Measurements from ENCODE around the gene NCF4. TPM values are rescaled to one million over a fixed set of nuclear protein-coding genes. Genes with fewer than 3 reads are reported as not detected.
A peak's percentile ranks its signal among the peaks of the same experiment; 100 is the strongest.

The NCF4 gene
- total and polyA plus RNA-seq, 12 donors: 1.1 to 18.9 (median 3.6) TPM

- WGBS, 2 donors: 35% methylated on average over 8 of the region's 8 CpGs
- Histone ChIP-seq H3K27ac (no peak overlapping the region), H3K4me3 (no peak overlapping the region), H3K4me1 (peaks cover 4 to 15% (median 12%) of the 10 kb centered on the region in 9 donors), H3K9me3 (no peaks in the 10 kb centered on the region), H3K27me3 (peaks cover 37 to 95% (median 83%) of the 10 kb centered on the region in 7 donors), H3K36me3 (no peaks in the 10 kb centered on the region)
- no peak for DNase-seq
- TF ChIP-seq CTCF (IDR thresholded peaks at IDR 0.05): no peak
- no peak for ATAC-seq
- intact Hi-C loops (cut with DNase I): no loop called here
Measured at GRCh38 chr22:36815558-36816338, 45.1 kb upstream of the NCF4 start.

- Histone ChIP-seq H3K36me3 (no peaks in the 10 kb centered on the region), H3K27ac (no peak overlapping the region), H3K4me1 (peaks cover 4 to 15% (median 12%) of the 10 kb centered on the region in 9 donors), H3K27me3 (peaks cover 37 to 99% (median 88%) of the 10 kb centered on the region in 7 donors), H3K9me3 (no peaks in the 10 kb centered on the region), H3K4me3 (peak overlapping the region in 8 of 10 donors; percentile 4 to 46 (median 38))
- no peak for DNase-seq
- 2 to 3% methylated on average over 12 of the region's 12 CpGs for WGBS, 2 donors
- TF ChIP-seq CTCF (IDR thresholded peaks at IDR 0.05): no peak
- no peak for ATAC-seq
- intact Hi-C loops (cut with DNase I): no loop called here
Measured at GRCh38 chr22:36816339-36816635, 44.5 kb upstream of the NCF4 start.

DNA sequence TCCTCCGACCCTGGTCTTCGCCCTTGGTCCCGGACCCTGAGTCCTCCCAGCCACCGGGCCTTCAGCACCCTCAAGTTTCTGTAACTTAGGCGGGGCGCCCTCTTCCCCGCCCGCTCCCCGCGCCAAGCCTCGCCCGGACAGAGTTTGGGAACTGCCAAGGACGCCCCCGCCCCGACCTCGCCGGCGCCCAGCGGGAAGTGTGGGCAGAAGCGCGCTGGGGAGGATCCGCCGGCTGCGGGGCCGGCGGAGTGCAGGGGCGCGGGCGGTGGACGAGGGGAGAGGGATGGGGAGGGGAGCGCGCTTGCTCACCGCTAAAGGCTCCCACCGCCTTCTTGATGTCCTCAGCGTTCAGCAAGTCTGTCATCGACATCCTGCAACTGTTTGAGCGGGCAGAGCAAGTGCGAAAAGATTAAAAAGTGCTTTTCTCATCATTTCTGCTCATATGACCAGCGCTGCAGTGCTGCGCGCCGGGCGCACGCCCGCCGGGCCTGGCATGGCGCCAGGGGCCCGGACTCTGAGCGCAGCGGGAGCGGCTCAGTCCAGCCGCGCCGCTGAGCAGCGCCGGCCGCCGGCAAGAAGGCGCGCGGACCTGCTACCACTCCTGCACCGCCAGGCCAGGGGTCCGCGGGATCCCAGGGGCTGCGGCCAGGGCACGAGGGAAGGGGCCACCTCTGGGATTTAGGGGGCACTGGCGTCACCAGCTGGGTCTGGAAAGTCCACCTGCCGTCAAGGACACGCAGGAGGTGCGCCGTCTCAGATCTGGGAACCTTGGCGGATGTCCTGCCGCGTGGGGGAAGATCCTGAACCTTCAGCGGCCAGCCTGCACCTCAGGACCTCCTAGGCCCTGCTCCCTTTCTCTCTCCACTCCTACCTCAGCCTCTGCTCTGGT, 43.9 kb upstream of the NCF4 start, which contains the start of gene PVALB:
TSS of gene PVALB (minus strand) at position 400 of the 889 bp plus-strand sequence. CDS start at position 370, 30 bp downstream.
- Histone ChIP-seq H3K4me1 (peaks cover 4 to 15% (median 12%) of the 10 kb centered on the region in 9 donors), H3K36me3 (no peaks in the 10 kb centered on the region), H3K27me3 (peaks cover 37 to 98% (median 87%) of the 10 kb centered on the region in 7 donors), H3K4me3 (peak within 1 kb of the TSS in 9 of 10 donors; percentile 4 to 46 (median 37)), H3K9me3 (no peaks in the 10 kb centered on the region), H3K27ac (no peak within 1 kb of the TSS)
- DNase-seq: peak in 1 of 2 donors; percentile 23
- no peak for TF ChIP-seq CTCF (IDR thresholded peaks at IDR 0.05)
- peak; percentile 67 to 82 (median 78) for ATAC-seq
- intact Hi-C loops (cut with DNase I): no loop called here
- 1 to 2% methylated on average over 75 of the region's 75 CpGs for WGBS, 2 donors

- peaks cover 4 to 15% (median 12%) of the 10 kb centered on the region in 9 donors for H3K4me1 ChIP-seq
- ATAC-seq (no peak), DNase-seq (no peak)
- no peak overlapping the region for H3K27ac ChIP-seq
- 28 to 40% methylated on average over 5 of the region's 5 CpGs for WGBS, 2 donors
- H3K27me3 ChIP-seq: peaks cover 37 to 98% (median 91%) of the 10 kb centered on the region in 7 donors
- intact Hi-C loops (cut with DNase I): no loop called here
- no peaks in the 10 kb centered on the region for H3K9me3 ChIP-seq
- H3K36me3 ChIP-seq: no peaks in the 10 kb centered on the region
- peak overlapping the region in 1 of 10 donors; percentile 34 for H3K4me3 ChIP-seq
- TF ChIP-seq CTCF (IDR thresholded peaks at IDR 0.05): no peak
Measured at GRCh38 chr22:36817525-36817848, 43.3 kb upstream of the NCF4 start.

All from heart right ventricle (tissue), 16 donors.